NCI-H526 treated with DMSO at 0.1 percent for 48 hours (cell line): ENCODE measurements around the gene GDA.
A peak's percentile ranks its signal among the peaks of the same experiment; 100 is the strongest.
"Not testable (repeated sequence)": the region's sequence is repeated elsewhere in the genome, so short reads cannot be mapped to it uniquely, and the experiment has no call there.

ENCODE experiments used
- DNase-seq: peaks from one replicate; lab custom pipeline; 2025; lab: John Stamatoyannopoulos, UW

Gene GDA

GRCh38 chr9:72278959-72279358 lies 129.7 kb downstream of the GDA start:
- no peak for DNase-seq

GRCh38 chr9:72280913-72281500 lies 131.8 kb downstream of the GDA start:
- peak; percentile 12 for DNase-seq

- DNase-seq: no peak
Observed at GRCh38 chr9:72289401-72289800, 140.2 kb downstream of the GDA start.

DNA sequence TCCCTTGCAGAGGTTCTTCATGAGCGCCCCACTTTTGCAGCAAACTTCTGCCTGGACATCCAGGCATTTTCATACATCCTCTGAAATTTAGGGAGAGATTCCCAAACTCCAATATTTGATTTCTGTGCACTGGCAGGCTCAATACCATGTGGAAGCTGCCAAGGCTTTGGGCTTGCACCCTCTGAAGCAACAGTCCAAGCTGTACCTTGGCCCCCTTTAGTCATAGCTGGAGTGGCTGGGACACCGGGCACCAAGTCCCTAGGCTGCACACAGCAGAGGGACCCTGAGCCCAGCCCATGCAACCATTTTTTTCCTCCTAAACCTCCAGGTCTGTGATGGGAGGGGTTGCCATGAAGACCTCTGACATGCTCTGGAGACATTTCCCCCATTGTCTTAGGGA lies 141.1 kb downstream of the GDA start:
- no peak for DNase-seq

DNA sequence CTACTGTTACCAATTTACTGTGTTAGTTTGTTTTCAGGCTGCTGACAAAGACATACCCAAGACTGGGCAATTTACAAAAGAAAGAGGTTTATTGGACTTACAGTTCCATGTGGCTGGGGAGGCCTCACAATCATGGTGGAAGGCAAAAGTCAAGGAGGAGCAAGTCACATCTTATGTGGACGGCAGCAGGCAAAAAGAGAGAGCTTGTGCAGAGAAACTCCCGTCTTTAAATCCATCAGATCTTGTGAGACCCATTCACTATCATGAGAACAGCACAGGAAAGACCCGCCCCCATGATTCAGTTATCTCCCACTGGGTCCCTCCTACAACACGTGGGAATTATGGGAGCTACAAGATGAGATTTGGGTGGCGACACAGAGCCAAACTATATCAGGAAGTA lies 142.3 kb downstream of the GDA start:
- DNase-seq: not testable (repeated sequence)

DNA sequence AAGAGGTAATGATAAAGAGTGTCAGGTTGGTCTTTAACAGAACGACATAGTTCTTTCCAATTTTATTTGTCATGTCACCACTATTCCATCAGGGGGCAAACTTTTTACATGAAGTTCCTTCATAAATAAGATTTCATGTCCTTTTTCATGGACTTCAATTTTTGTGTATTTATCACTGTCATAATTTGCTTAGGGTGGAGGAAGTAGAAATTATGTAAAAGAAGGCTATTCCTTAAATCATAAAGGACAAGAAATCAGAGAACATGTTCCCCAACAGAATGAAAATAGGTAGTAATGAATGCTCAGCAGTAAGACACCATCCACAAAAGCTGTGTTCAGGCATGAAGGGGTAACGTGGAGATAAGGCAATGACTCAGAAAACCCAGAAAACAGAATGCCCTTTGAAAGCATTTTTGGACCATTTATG lies 143.0 kb downstream of the GDA start:
- no peak for DNase-seq

DNA sequence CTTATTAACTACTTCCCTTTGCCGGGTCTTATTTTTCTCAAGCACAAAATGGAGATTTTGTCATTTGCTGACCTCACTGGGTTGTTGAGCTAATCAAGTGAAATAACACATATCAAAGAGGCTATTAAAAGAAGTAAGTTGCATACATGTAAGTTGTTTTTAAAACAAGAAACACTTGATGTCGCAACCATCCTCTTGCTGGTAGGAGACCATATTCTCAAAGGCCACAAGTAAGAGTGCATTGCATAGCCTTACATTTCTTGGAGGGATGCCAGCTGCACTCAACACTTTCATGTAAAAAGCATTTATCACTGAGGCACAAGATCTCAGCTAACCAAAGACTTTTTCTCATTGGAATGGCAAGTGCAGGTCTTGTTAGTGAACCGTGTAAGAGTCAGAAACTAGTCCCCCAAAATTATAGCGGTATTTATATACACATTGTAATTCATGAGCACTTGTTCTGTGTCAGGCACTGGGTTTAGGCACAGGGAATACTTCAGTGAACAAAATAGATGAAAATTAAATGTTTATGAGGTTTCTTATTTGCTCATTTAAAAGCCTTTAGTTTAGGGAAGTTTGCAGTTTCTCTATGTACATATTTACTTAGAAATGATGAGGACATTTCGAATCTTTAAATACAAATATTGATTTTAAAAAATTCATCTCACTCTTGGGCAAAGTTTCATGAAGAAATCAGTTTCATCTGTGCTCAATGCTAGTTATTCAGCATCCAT lies 143.8 kb downstream of the GDA start:
- DNase-seq: no peak

DNA sequence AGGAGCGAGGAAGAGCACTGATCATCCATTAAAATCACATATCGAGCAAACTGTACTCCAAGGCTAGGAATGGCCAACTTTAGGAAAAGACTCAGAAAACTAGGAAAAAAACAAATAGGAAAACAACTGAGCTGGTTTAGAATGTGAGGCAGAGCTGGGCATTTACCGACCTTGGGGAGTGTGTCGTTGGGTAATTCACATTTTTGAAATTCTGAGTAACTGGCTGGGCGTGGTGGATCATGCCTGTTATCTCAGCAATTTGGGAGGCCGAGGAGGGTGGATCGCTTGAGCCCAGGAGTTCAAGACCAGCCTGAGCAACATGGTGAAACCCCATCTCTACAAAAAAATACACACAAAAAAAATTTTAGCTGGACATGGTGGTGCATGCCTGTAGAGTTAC lies 145.7 kb downstream of the GDA start:
- DNase-seq: no peak

- no peak for DNase-seq
Observed at GRCh38 chr9:72297516-72297915, 148.3 kb downstream of the GDA start.

DNA sequence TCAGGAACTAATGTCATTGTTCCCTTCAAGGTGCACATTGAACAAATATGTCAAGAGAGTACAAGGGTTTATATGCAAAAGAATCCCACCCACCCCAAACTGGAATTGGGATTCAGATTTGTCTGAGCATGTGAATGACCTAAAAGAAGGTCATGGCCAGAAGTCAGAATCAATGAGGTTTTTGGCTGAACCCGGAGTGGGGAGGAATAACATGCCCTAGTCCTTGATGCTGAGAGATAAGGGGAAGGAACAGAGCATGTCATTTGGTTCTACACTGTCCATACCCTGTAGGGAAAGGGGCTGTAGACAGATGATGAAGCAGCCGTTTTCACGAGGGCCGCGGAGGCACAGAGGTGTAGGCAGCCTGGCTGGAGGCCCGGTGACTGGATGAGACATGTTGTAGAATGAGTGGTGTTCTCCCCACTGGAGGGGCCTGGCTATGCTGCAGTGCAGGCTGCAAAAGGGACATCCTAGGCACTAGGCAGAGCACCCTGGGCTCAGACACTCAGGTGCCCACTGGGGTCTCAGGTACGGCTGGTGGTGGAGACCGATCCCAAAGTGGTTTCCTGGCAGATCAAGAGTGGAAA lies 149.9 kb downstream of the GDA start:
- no peak for DNase-seq

- DNase-seq: no peak
Observed at GRCh38 chr9:72300873-72301272, 151.6 kb downstream of the GDA start.
